Esophagus squamous epithelium (tissue), 4 donors: Measurements from ENCODE around the gene SRGAP3.

ENCODE experiments used
- POLR2A ChIP-seq, 4 donors: fragments of 450-650 bp; IDR thresholded peaks; one replicate each; pipeline ENCODE4 v1.6.1; 2017; ENCODE audit warnings: antibody characterized with exemption in 4 of 4, mild to moderate bottlenecking in 4 of 4, moderate library complexity in 3 of 4
- TF ChIP-seq, protein P1 (sequence below), 6 experiments: fragments of 450-650 bp in 4 of 6; fragments of 200-600 bp in 2 of 6; sonication (generic) in 2 of 6; IDR thresholded peaks; one replicate each; pipeline ENCODE4 v1.5.1; 2016 to 2019; ENCODE audit warnings: antibody characterized with exemption in 6 of 6, mild to moderate bottlenecking in 4 of 6, moderate library complexity in 4 of 6

GRCh38 chr3:8945890-8946600, 303.4 kb downstream of the SRGAP3 start:
- TF ChIP-seq, protein P1, sequence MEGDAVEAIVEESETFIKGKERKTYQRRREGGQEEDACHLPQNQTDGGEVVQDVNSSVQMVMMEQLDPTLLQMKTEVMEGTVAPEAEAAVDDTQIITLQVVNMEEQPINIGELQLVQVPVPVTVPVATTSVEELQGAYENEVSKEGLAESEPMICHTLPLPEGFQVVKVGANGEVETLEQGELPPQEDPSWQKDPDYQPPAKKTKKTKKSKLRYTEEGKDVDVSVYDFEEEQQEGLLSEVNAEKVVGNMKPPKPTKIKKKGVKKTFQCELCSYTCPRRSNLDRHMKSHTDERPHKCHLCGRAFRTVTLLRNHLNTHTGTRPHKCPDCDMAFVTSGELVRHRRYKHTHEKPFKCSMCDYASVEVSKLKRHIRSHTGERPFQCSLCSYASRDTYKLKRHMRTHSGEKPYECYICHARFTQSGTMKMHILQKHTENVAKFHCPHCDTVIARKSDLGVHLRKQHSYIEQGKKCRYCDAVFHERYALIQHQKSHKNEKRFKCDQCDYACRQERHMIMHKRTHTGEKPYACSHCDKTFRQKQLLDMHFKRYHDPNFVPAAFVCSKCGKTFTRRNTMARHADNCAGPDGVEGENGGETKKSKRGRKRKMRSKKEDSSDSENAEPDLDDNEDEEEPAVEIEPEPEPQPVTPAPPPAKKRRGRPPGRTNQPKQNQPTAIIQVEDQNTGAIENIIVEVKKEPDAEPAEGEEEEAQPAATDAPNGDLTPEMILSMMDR (IDR thresholded peaks at IDR 0.05), result no peak
- no peak for TF ChIP-seq POLR2A (IDR thresholded peaks at IDR 0.05)
